ENCODE measurements around the gene B3GALT6. TPM values are rescaled to one million over a fixed set of nuclear protein-coding genes. Genes with fewer than 3 reads are reported as not detected.
"Not testable (repeated sequence)": the region's sequence is repeated elsewhere in the genome, so short reads cannot be mapped to it uniquely, and the experiment has no call there.

Gene B3GALT6
- total RNA-seq, 1 donor from 2014 or later = 7.0 TPM

DNA sequence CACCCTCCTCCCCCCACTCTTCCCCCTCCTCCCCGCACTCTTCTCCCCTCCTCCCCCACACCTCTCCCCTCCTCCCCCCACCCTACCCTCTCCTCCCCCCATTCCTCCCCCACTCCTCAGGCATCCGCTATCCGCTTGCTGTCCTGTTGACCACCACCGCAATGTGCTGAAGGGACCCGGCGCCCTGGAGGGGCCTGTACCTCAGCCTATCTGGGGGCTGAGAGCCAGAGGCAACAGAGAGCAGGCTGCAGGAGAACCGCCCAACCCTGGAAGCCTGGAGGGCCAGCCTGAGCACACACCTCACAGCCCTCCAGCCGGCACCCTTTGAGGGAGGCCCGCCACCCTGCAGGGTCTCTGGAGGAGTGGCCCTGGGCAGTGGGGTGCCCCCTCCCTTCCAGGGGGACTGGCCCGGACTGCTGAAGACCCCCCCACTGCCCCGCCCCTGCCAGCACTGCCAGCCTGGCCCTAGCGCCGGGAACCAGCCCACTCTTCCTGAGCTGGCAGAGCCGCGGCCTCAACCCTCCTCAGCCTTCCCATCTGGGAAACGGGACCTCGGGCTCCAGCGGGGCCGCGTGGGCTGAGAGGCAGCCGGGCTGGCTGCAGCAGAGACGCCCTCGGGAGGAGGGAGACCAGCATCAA is 13.3 kb downstream of the B3GALT6 start:
- DNase-seq = no peak

DNA sequence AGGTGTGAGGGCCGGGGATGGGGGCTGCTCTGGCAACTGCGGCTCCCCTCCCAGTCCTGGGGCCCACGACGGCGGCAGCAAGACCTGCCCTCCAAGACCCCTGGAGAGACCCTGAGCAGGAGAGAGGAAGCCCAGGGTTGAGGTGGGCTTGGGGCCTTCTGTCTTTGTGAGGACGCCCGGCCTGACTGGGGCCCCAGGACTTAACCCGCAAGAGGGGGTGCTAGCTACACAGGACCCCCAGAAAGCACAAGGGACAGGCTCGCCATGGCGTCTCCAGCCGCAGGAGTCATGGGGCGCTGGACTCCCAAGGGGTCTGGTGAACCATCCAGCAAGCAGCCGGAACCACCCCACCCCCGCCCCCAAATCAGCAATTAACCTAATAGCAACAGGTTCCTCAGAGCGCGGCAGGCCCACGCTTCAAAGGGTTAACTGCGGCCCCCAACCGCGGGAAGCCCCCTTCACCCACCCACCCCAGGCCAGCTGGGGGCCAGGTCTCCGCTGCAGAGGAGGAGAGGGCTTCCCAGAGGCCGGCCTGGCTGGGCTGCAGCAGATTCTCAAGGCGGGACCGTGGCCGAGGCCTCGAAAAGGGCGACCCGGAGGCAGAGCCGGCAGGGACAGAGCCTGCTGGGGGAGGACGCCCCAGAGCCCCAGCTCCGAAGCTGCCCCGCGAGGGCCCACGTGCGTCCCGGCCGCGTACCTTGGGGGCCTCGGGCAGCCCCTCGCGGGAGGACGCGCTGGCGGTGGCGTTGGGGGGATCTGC is 14.0 kb downstream of the B3GALT6 start:
- DNase-seq = no peak

DNA sequence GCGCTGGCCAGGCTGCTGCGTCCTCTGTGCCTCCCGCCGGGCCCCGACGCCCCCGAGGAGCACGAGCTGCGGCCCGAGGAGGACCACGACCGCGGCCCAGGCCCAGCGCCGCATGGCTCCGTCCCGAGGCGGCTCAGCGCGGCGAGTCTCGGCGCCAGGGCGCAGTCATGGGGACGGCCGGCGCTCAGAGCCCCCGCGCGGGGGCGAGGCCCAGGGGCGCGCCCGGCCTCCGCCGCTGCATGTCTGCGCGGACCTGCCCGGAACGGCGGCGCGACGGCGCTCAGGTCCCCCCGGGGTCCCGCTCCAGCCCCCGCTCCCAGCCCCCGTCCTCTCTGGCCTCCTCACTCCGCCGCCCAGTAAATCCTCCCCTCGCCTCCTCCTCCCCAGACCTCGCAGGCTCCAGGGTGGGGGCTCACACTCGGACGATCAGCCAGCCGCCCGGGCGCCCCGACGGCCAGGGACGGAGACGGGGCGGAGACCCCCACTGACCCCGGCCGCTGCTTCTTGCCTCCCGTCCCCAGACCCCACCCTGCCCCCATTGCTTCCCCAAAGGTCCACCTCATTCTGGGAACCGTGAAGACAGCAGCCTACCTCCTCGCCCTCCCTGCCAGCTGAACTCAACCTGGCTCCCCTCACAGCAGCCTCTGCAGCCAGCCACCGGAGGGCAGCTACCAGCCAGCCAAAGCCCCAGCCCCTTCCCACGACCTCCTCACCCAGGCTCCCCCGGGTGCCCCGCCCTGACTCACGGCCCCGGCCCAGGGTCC is 14.7 kb downstream of the B3GALT6 start, which contains the start of gene C1QTNF12:
Gene C1QTNF12 (minus strand): TSS at position 146 of the 764 bp plus-strand sequence. CDS start 32 bp downstream, at position 114.
- DNase-seq = no peak

DNA sequence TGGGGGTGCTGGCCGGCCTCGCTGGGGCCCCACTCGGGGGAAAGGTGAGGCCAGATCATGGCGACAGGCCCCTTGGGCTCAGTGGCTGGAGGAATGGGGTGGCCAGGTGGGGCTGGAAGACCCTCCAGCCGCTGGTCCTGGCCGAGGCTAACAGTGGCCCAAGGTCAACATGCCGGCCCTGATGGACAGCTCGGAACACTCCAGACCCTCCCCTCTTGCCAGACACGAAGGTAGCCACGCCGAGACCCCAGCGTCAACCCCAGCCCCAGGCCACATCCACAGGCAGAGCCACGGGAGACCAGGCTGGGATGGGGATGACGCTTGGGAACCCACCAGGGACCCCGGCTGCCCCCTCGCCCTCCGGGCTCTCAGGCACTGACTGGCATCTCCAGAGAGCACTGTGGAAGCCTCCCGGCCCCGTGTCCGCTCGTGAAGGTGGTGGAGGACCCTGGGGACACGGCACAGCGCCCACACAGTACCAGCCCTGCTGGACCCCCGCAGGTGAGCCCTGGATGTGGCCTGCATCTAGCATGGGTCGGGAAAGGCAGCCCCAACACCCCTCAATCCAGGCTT is 15.4 kb downstream of the B3GALT6 start:
- DNase-seq = no peak

DNA sequence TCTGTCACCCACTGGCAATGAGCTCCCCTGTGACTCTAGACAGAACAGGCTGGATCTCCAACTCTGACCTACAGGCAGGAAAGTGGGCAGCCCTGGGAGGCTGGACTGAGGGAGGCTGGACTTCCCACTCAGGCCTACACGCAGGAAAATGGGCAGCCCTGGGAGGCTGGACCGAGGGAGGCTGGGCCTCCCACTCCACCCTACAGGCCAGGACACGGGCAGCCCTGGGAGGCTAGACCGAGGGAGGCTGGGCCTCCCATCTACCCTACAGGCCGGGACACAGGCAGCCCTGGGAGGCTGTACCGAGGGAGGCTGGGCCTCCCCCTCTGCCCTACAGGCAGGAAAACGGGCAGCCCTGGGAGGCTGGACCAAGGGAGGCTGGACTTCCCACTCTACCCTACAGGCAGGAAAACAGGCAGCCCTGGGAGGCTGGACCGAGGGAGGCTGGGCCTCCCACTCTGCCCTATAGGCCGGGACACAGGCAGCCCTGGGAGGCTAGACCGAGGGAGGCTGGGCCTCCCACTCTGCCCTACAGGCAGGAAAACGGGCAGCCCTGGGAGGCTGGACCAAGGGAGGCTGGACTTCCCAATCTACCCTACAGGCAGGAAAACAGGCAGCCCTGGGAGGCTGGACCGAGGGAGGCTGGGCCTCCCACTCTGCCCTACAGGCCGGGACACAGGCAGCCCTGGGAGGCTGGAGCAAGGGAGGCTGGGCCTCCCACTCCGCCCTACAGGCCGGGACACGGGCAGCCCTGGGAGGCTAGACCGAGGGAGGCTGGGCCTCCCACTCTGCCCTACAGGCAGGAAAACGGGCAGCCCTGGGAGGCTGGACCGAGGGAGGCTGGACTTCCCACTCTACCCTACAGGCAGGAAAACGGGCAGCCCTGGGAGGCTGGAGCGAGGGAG is 16.2 kb downstream of the B3GALT6 start:
- not testable (repeated sequence) for DNase-seq

DNA sequence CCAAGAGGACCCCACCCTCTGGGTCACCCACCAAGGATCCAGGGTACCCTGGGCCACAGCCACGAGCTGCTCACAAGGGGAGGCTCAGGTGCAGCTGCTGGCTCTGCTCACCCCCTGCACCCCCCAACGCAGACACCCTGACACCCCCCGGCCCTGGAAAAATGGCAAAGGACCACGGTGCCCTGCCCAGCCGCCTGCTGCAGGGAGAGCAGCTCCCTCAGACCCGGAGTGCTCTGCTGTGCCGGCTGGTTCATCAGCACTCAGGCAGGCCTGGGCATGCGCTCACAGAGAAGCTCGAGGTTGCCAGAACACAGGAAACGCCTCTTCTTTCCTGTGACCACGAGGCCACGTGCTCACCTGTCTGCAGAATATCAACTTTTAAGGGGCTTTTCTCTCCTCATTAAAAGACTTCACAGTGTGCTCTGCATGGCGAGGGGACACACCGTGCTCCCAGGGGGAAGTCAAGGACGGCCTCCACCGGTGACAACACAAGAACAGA is 18.8 kb downstream of the B3GALT6 start:
- DNase-seq = no peak

DNA sequence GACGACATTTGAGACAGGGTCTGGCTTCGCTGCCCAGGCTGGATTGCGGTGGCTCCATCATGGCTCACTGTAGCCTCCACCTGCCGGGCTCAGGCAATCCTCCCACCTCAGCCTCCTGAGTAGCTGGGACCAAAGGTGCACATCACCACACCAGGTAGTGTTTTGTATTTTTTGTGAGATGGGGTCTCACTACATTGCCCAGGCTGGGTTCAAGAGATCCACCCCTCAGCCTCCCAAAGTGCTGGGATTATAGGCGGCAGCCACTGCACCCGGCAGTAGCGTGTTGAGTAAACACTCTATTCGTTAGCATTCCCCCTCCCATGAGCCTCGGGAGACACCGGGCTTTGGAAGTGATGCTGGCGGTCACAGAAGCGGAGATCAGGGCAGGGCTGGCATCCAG is 21.3 kb downstream of the B3GALT6 start:
- no peak for DNase-seq

DNA sequence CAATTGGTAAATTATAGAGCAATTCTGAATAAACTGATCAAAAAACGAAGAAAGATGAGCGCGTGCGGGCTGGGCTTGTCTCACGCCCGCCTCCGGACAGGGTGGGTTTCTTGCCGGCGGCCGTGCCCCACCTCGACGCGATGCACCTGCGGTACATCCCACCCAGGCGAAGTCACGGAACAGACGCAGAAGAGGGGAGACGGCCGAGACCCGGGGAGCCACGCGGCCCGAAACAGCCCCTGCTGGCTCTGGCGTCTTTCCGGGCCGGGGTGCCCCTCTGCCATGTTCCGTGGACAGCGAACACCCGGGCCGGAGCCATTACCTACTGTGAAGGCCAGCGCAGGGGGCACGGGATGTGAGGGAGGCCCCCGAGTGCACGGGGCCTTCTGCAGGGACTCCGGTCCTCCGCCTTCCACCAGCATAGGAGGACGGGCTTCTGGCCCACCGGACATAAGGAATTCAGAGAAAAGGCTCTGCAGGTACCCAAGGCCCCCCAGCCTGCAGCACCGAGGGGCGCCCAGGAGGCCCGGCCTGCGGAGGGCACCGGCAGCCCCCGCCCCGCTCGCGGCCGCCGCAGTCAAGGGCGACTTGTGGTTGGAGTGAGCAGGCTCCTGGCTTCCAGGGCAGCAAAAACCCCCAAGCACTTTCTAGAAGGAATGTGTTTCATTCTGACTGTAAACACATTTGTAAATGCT is 22.1 kb downstream of the B3GALT6 start:
- no peak for DNase-seq

DNA sequence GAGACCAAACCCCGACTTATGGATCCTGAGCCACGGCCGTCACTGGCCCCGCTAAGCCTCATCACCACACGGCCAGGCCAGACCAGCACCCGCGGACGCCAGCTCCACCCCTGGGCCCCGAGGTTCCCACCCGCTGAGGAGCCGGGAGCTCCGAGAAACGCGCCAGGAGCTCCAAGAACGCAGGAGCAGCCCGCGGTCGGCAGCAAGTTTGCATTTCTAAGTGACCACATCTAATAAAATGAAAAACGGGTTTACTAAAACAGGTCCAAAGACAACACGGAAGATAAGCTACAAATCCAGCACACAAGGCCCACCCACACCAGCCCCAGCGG is 22.6 kb downstream of the B3GALT6 start:
- no peak for DNase-seq

DNA sequence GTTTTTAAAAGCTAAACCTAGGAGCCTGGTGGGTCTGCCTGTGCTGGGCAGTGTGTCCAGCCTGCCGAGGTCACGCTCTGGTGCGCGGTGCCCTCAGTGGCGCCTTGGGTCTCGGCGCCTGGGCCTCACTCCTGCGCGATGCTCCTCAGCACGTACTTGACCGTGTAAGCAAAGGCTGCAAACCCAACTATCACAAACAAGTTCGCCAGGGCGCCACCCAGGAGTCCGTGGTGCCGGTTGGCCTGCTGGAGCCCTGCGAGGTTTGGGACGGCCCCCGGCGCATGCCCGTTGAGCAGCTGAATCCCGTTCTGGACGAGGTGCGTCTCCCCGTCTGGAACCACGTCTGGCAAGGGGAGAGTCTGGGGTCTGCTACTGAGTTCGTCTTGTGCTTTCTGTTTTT is 23.0 kb downstream of the B3GALT6 start:
- DNase-seq = no peak

DNA sequence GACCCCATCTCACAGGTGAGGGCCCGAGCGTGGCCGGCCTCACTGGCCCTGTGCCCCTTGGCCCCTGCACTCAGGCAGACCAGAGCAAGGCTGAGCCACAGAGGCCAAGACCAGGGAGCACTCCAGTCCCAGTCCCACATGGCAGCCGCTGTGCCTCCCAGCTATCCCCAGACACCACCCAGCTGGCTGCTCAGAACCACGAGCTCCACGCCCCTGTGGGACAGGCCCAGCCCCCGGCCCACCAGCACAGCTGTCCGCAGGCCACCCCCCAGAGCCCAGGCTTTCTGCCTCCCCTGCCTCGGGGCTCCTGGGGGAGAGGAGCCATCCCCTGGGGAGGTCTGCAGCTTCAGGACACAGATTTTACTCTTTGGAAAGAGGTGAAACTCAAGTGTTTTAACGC is 23.6 kb downstream of the B3GALT6 start:
- no peak for DNase-seq

DNA sequence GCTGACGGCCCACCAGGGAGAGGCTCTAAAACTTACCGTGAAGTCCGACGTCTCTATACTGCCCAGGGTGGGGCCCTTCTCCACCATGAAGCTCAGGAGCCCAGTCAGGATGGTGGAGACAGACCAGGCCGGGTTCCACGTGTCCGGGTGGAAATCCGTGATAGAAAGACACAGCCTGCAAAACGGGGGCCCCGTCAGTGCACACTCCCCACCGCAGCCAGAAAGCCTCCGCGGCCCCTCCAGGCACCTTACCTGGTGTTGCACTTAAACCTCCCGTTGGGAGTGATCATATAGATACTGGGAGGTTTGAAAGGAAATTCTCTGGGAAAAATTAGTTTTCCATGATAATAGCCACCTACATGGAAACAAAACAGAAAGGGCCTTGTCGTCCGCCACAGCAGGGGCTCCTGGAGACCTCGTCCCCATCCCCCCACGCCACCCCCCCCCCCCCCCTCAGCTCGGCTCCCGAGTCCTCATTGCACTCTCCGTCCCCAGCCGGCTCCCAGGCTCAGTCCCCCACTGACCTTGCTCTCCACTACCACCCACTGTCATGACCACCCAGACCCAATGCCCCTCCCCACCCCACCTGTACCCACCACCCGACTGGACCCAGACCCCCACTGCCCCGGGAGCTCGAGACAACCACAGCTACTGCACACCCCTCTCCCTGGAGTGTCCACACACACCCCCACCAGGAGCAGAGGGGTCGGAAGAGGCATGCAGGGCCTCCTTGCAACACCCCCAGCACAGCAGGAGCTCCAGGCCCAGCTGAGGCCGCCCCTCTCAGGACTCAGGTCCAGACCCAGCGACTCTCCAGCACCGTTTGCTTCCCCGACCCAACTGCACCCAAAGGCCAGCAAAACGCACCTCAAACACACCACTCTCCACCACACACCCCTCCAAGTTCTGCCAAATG is 25.2 kb downstream of the B3GALT6 start:
- DNase-seq = no peak

DNA sequence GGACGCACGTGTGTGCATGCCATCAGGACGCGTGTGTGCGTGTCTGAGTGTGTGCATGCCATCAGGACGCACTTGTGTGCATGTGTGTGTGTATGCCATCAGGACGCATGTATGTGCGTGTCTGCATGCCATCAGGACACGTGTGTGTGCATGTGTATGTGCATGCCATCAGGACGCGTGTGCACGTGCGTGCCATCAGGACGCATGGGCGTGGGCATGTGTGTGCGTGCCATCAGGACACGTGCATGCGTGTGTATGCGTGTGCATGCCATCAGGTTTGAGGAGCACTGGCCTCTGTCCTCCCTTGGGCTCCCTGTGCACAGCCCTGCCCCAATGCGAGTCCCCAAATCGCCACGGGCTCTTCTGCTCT is 27.1 kb downstream of the B3GALT6 start:
- no peak for DNase-seq

DNA sequence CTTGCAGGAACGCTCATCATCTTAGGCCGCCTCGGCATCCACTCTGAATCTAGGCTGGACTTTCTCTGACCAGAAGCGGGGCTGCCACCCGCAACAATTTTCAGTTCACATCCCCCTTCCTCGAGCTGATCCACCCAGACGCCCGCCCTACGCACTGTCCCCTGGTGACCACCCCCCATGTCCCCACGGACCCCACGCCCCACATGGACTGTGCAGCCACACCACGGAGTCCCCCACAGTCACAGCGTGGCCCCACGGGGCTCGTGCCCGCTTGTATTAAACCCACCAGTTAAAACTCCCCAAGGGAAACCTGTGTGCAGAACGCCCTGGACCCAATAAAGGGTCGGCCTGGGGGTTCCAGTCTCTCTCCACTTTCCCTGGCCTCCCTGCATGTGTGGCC is 27.5 kb downstream of the B3GALT6 start:
- DNase-seq = no peak

DNA sequence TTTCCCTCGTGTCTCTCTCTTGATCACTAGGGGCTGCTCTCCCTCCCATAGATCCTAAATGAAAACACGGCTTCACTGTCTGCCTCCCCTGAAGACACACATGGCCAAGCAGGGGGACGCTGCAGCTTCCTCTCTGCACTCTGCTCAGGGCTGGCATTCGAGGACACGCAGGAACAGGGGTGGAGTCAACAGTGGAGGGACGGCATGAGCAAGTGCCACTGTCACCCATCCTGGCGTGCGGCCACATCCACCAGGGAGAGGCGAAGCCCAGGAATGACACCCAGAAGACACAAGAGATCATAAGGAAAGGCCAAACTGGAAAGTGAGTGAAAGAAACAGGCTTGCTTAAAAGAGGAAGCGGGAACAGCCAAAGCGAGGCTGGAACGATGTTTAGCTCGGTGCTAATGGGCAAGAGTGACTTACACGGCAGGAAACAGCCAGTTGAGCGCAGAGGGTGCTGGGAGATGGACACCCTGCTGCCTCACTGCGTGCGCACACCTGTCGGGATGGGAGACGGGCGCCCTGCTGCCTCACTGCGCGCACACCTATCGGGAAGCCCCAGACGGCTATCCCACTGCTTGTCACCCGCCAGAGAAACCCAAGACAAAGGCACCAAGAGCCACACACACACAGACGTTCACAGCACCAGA is 28.0 kb downstream of the B3GALT6 start:
- DNase-seq = peak; percentile 24

DNA sequence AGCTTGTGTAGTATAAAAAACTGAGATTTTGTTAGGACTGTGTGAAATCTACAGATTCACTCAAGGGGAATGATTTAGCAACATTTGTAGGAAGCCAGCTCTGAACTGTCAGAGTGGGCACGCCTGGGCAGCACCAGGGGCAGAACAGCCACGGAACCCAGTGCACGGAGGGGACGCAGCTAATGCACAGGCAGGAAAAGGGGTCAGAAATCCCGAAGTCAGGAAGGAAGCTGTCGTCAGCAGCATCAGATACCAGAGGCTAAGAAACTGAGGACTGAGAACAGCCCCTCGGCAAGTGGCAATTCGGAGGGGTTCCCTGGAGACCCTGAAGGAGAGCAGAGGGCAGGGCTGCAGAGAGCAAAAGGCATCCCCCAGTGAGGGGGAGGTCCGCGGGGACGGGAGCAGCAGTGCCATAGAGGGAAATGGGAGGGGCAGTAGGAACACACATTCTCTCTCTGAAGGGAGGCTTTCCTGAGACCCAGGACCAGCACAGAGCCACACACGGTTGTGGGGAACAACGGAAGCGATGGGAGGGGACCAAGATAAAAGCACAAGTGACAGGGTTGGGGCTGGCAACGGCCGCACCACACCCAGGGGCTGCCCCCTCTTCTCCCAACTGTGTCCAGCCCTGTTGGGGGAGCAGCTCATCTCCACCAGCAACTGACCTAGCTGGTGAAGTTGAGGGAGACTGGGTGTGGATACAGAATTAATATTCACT is 29.0 kb downstream of the B3GALT6 start:
- DNase-seq = no peak

DNA sequence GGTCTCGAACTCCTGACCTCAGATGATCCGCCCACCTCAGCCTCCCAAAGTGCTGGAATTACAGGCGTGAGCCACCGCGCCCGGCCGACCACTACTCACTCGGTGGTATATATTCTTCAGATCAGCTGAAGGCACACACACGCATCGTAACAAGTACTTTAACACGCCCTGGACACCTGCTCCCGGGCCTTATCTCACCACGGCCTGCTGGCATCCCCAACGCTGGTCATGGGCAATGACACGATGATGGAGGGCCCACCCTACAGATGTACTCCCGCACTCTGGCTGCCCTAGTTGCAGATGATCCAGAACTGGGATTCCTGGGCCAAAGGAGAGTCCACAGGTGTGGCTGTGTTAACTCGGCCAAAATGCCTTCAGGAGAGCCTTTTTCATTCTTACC is 30.0 kb downstream of the B3GALT6 start:
- no peak for DNase-seq

DNA sequence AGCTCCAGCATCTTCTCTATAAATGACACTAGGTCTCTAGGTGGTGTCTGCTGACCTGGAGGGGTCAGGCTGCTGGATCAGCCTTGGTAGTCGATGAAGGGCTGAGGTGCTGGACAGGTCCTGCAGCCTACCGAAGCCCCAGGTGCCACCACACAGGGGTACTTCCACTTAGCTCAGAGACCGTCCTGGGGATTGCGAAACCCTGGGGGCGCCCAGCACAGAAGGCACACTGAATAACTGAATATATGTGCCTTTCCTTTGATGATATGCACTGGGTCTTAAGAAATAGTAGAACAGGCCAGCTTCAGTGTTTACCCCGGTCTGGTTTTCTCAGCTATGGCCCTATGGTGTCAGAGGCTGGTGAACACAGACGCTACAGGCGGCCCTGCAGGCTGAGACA is 30.7 kb downstream of the B3GALT6 start:
- DNase-seq = no peak

DNA sequence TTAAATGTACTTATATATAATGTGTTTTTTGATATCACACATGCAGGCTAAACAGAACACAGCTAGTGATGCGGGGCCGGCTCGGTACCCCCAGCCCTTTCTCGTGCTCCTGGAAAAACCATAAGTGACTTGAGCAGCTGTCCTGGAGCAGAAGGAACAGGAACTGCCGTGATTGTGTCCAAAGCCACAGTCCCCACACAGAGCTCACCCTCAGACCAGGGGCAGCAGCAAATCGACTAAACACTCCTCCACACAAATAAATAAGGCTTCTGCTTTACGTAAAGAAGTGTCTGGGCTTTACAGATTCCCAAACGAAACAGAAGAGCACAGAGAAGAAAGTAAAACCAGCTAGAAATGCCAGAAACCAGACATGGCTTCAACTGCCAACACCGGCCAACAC is 32.0 kb downstream of the B3GALT6 start:
- no peak for DNase-seq

Measured in skin of body (tissue), 2 donors.